Suppressor macrophage (primary cell): ENCODE results near the gene NT5C.

Source experiments
- DNase-seq, 4 experiments: peaks; one replicate each; pipeline ENCODE4 v3.0.0-alpha.2; 2020 to 2022

NT5C gene

DNA sequence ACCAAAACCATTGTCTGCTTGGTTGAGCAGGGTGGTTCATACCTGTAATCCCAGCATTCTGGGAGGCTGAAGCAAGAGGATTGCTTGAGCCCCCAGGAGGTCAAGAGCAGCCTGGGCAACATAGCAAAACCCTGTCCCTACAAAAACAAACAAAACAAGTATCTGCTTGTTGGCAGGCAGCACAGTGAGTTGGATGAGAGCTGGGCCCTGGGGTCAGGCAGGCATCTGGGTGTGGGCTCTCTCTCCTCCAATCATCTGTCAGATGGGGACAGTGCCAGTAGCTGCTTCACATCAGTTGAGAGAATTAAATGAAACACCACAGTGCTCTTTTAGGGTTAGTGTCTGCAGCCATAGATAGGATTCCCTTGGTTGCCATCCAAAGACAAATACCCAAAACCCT lies 16.0 kb downstream of the NT5C start:
- no peak for DNase-seq

DNA sequence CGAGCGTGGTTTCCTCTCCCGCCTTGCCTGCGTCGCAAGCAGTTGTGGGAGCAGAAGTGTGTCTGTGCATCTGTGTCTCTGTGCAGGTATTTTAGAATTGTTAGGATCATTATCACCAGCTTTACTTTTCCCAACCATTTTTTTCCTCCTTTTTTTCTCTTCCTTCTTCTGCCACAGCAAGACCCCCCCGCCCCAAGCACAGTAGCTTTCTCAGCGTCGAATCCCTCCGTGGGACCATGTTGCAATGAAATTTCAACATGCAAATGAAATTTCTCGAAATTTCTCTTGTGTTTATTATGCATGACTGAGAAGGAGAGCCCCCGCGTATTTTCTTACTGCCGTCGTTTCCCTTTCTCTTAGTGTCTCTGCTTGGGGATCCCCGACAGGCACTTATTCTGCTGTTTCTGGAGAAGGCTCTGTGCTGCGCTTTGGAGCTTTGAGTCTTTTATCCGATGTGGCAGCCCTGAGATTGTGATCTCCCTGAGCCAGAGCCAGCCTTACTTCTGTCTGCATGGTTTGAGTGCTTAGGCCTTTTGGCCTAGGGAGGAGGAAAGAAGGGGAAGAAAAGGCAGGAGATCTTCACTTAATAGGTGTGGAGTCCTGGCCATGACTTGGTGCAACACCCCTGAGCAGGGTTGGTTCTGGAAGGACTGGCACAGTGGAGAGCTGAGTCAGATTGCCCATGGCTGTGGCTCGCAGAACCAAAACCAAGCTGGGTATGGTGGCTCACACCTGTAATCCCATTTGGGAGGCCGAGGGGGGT lies 16.8 kb downstream of the NT5C start:
- DNase-seq, result peak in 3 of 4 experiments; percentile 22 to 34 (median 33)

DNA sequence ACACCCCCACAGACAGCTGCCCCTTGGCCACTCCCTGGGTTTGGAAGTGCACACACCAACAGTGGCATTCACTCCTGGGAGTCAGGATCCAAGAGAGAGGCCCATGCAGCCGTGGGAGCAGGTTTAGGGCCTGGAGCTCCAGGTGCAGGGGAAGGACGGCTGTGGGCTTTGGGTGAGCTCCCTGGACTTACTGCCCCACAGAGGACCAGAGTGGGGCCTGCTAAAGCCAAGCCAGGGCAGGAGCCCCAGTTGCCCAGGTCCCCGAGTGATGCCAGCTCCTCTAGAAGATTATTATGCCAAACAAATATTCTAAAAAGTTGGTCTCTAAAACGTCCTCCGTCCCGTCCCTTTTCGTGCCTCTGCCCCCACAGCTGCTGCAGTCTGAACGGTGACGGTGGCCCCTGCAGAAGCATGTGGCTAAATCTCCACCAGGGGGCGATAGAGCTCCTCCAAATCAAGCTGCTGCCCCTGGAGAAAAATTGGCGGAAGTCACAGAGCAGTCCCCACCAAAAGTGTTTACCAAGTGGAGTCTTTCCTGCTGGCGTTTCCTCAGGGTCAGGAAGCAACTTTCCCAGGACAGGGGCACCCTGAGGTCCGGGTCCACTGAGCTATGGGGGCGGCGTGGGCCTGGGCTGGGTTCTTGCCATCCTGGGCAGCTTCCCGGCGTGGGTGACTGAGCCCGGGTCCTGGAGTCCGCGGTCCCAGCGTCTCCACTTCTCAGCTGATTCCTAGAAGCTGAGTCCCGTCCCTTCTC lies 17.6 kb downstream of the NT5C start:
- peak; percentile 92 to 96 (median 94) for DNase-seq

DNA sequence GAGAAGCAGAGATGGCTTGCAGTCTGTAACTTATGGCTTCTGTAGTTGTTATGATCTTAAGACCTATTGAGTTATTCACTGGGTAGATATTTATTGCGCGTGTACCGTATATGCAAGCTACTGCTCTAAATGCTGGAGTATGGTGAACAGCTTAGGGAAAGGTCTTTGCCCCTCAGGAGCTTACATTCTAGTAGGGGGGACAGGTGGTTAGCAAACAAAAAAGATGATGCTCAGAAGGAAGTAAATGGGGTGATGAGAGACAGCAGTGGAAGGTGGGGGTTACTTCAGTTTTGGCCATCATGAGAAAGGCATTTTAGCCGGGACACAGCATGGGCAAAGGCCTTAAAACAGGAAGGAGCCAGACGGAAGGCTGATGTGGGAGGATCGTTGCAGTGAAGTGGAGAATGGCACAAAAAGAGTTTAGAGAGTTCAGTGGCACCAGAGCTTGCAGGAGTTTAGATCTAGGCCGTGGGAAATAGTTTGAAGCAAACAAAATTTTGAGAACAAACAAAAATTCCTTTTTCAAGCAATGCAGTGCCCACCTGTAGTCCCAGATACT lies 19.7 kb downstream of the NT5C start:
- peak; percentile 44 to 70 (median 66) for DNase-seq

DNA sequence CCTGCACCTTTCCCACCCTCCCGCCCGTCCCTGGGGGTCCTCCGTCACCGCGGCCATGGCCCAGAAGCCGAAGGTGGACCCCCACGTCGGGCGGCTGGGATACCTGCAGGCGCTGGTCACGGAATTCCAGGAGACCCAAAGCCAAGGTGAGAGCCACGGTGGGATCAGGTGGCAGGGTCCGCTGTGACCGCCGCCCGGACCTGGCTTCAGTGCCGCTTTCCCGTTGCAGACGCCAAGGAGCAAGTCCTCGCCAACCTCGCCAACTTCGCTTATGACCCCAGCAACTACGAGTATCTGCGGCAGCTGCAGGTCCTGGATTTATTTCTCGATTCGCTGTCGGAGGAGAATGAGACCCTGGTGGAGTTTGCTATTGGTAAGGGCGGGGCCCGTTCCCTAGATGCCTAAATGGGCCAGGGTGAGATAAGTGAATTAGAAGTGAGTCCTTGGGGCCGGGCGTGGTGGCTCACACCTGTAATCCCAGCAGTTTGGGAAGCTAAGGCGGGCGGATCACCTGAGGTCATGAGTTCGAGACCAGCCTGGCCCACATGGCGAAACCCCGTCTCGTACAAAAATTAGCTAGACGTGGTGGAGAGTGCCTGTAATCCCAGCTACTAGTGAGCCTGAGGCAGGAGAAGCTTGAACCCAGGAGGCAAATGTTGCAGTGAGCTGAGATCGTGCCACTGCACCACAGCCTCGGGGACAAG lies 21.2 kb downstream of the NT5C start:
- DNase-seq, result peak in 3 of 4 experiments; percentile 29 to 55 (median 48)

DNA sequence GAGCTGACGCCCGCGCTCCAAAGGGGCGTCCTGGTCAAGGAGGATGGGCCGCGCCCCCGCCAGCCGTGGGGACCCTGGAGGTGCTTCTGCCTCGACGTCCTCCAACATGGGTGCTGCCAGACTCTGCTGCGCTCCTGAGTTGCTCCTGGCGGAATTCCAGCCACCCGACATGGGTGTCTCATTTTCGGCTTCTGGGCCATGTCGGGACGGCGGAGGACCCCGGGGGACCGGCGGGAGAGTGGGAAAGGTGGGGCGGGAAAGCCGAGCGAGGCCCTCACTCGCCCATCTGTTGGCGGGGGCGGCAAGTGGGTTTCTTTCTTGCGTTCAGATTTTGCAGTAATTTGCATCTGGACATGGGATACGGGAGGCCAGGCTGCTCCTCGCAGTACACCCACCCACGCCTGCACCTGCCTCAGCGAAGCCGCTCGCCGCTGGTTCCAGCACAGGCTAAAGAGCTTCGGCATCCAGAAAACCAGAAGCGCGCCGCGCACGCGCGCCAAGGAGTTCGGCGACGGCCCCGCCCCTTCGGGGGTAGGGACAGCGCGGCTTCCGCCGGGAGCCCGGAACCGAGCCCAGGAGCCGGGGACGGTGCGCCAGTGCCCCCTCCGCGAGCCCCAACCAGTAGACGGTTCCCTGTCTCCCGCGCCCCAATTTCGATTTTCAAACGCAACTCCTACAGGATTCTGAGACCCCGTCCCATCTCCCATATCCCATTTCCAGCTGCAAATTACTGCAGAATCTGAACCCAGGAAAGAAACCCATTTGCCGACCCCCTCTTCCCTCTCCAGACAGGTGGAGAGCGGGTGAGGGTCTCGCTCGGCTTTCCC lies 21.9 kb downstream of the NT5C start, which contains the start of gene ARMC7:
TSS of gene ARMC7 (plus strand) at position 563 of the 827 bp plus-strand sequence. CDS start 320 bp downstream, outside the sequence.
- peak; percentile 93 to 97 (median 96) for DNase-seq

DNA sequence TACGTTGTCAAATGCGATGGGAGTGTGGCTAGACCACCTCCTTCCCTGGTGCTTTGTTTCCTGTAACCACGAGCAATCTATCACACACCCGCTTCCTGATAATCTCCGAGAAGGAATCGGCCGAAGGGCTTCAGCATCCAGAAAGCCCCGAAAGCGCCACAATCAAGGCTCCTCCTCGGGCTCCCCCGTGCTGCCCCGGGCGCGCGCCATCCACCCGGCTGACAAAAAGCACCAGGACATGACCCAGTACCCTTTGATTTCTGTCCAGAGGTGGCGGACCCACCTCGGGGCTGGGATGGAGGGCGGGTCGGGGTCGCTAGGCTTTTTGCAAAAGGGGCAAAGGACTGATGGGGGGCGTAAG lies 22.5 kb downstream of the NT5C start:
- DNase-seq, result no peak

DNA sequence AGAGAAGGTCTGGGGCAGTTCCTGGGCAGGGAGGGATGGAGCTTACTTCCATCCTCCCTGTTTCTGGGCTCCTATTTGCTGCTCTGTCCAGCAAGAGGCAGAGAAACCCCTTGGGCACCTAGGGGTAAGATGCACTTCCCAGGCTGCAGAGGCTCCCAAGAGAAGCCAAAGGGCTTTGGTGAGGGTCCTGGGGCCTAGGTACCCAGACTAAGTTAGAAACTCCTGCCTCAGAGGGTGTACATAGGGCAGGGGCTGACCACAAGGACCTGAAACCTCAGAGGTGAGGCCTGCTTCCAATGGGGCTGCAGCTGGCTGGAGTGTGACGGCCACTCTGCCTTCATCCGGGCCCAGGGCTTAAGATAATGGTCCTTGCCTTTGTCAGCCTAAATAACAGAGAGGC lies 23.3 kb downstream of the NT5C start:
- DNase-seq, result no peak

DNA sequence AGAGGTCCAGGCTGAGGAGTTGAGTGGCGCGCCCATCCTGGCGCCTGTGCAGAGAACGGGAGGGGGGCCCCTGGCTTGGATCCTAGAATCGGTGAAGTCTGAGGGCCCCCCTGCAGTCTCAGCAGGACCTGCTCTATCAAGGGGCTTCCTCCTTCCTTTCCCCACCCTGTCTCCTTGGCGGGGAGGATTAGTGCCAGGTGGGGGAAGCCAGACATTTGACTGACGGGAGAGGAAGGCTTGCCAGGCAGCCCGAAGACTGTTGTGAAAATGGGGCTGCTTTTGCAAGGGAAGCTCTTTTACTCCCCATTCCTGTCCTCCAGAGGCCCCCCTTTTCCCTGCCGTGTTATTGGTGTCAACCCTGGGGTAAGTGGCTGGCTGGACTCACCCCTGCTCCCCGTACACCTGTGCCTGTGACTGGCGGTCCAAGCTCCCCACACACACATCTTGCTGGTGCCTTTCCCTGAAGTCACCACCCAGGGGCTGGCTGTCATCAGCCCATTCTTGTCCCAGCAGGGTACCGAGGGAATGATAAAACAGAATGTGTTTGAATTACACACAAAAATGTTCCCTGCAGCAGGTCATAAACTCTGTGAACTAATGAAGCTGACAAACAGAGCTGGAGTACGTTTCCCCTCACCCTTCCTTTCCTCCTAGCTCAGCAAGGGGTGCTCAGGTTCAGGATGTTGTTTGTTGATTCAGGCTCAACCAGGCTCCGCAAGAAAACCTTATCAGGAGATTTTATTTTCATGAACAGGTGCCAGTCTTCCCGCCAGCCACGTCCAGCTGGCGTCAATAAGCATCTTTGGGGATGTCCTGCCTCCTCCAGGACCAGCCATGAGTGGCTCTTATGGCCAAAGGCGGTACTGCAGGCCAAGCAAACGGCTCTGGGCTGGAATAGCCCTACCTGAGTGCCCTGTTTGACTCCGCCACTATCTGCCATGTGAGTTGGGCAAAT lies 26.1 kb downstream of the NT5C start:
- peak; percentile 37 to 67 (median 56) for DNase-seq

DNA sequence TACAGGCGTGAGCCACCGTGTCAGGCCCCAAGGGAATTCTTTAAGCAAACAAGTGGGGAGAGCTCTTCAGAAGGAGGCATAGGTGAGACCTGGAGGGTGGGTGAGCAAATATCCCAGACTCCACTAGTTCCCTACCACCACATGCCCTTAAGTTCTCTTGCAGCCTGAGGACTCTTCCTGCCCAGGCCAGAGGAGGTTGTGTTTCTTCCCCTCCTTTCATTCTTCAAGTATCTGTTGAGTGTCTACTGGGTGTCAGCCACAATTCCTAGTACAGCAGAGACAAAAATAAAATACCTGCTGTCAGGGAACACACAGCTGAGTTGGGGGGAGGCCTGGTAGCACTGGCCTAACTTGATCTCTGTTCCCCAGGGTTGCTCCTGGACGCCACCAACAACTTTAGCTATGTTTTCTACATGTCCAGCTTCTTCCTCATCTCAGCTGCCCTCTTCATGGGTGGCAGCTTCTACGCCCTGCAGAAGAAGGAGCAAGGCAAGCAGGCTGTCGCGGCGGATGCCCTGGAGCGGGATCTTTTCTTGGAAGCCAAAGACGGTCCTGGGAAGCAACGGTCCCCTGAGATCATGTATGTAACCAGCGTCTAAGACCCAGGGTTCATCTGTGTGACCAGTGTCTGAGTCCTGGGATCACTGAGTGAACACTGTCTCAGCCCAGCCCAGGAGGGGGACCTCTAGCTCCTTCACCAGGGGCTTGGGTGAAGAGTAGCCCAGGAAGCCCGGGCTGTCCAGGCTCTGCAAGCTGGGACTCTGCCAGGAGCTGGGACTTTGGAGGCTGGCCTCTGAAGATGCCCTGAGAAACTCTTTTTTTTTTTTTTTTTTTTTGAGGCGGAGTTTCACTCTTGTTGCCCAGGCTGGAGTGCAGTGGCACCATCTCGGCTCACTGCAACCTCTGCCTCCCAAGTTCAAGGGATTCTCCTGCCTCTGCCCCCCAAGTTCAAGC lies 27.7 kb downstream of the NT5C start:
- DNase-seq, result no peak

DNA sequence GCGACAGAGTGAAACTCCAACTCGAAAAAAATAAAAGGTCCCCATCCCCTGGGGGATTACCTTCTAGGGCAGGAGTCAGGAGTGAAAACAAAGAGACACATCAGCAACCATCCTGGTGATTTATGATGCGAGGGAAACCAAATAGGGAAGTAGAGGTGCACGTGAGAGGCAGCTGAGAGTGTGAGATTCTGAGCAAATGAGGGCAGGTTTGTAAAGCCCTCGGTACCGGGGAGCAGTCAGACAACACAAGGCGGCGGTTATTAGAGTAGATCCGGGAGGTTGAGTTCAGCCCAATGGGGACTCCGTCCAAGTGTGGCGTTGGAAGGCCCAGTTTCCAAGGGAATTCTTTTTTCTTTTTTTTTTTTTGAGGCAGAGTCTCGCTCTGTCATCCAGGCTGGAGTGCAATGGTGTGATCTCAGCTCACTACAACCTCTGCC lies 29.1 kb downstream of the NT5C start:
- DNase-seq, result peak; percentile 75 to 85 (median 80)

DNA sequence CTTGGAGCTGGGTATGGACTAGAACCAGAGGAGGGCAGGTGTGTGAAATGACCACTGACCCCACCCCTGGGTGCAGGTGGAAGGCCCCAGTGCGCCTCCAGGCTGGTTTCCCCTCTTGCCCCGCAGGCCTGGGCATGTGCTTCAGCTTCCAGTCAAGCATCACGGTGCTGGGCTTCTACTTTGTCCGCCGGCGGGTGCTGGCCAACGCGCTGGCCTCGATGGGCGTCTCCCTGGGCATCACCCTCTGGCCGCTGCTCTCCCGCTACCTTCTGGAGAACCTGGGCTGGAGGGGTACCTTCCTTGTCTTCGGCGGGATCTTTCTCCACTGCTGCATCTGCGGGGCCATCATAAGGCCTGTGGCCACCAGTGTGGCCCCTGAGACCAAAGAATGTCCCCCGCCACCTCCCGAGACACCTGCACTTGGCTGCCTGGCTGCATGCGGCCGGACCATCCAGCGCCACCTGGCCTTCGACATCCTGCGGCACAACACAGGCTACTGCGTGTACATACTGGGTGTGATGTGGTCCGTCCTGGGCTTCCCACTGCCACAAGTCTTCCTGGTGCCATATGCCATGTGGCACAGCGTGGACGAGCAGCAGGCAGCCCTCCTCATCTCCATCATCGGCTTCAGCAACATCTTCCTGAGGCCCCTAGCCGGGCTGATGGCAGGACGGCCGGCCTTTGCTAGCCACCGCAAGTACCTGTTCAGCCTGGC lies 31.5 kb downstream of the NT5C start:
- no peak for DNase-seq

DNA sequence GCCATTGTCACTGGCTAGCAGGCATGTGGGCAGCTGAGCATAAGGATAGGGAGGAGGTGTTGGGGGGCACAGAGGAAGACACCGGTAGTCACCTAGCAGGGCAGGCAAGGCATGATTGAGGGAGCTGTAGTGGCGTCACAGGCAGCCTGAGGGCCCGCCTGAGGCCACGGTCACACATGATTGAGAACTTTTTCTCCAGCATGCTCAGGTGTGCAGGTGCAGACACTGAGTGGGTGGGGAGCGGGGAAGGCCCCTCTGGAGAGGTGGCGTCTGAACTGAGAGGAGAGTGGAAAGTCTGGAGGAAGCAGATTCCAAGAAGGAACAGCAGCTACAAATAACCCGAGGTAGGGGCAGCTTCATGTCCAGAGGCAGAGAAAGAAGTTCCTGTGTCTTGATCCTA lies 32.7 kb downstream of the NT5C start:
- DNase-seq, result no peak

DNA sequence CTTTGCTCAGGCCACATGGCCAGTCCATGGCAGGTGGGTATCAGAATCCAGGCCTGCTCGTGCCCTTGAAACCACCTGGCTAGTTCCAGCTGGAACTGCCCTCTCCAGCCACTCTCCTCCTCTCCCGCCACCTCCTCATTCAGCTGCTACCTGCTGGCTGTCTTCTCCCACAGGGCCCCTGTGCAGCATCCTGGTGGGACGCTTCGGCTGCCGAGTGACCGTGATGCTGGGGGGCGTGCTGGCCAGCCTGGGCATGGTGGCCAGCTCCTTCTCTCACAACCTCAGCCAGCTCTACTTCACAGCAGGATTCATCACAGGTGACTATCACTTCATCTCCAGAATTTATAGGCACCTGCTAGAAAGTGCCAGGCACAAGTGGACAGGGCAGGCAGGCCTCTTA lies 33.7 kb downstream of the NT5C start:
- no peak for DNase-seq

DNA sequence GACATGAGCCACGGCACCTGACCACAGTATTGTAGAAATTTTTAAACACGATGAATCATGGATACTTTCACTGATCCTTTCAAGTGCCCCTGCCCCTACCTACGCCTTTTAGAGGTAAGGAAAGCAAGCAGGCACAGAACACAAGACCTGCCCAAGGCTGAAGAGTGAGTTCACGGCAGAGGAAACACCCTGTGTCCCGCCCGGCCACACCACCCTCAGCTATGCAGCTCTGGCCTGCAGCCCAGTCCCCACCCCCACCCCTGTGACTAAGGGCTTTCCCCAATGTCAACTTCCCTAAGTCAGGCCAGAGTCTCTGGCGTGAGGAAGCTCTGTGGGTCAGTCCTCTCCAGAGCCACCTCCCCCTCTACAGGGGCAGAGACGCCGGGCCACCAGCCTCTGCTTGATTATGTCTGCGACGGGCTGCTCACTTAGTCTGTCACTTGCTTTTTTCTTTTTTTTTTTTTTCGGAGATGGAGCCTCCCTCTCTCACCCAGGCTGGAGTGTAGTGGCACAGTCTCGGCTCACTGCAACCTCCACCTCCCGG lies 35.4 kb downstream of the NT5C start:
- peak; percentile 92 to 96 (median 95) for DNase-seq

DNA sequence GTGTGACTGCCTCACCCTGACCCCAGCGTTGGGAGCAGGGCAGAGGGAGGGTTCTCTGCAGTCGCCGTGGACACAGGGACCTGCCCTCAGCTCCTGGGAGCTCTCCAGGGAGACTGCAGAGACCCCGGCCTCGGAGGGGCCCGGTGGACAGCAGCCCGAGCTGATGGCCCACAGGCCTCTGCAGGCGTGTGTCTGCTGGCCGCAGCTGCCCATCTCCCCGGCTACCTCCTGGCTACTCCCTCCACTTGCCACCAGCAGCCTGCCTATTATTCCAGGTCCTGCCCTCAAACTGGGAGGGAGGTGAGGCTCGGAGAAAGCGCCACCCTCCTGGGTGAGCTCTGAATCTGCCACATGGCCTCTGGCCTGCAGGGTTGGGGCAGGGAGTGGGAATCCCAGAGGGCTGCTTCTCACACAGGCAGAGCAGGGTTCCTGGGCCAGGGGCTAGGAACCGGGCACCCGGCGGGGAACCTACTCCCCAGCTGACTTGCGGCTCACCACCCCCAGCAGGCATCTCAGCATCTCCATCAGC lies 36.6 kb downstream of the NT5C start:
- DNase-seq, result no peak

DNA sequence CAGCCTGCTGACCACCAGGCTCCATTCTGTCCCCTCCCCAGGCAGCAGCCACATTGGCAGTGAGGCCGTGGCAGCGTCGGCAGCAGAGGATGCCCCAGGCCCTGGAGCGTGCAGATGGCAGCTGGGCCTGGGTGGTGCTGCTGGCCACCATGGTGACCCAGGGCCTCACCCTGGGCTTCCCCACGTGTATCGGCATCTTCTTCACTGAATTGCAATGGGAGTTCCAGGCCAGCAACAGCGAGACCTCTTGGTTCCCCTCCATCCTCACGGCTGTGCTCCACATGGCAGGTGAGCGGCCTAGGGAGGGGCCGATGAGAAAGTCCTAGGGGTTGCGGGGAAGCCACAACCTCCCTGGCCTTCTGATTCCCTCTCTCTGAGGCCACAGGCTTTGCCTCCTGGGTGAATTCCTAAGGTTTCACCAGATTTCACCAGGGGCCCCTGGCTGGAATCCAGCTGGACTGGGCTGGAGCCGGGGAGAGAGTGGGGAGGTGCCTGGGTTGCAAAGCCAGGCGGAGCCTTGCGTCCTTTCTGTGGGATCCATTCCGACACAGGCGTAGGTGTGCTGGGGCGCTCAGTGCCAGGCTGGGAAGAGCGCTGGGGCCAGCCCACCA lies 37.9 kb downstream of the NT5C start:
- no peak for DNase-seq

DNA sequence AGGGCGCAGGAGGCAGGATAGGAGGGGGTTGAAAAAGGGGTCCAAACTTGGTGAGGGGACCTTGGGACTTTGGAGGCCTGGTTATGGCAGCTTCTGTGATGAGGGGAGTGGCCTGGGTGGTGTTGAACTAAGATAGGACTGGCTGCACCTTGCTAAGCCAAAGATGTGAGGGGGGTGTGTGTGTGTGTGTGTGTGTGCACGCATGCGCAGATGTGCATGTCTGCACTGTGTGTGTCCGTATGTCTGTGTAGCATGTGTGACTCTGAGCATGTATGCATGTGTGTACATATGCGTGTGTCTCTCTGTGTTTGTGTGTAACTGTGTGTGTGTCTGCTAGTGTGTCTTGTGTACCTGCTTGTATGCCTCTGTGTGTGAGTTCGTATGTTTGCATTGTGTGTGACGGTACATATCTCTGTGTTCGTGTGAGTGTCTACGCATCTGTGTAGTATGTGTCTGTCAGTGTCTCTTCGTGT lies 39.7 kb downstream of the NT5C start:
- no peak for DNase-seq
